Testis (tissue), 3 donors: Measurements from ENCODE around the gene CCDC192. TPM values are rescaled to one million over a fixed set of nuclear protein-coding genes. Genes with fewer than 3 reads are reported as not detected.

Source experiments
- DNase-seq: peaks from one replicate; pipeline ENCODE4 v3.0.0-alpha.2; 2019
- H3K27ac ChIP-seq, 2 donors: fragments of 200-600 bp; sonication (generic); one replicate each; pipeline ENCODE4 v1.5.1; 2019
- H3K27me3 ChIP-seq: fragments of 200-600 bp; sonication (generic); one replicate; pipeline ENCODE4 v1.5.1; 2019
- H3K36me3 ChIP-seq: fragments of 200-600 bp; sonication (generic); one replicate; pipeline ENCODE4 v1.5.1; 2017; ENCODE audit warnings: low read depth; ENCODE audit errors: missing control alignments
- H3K4me1 ChIP-seq: fragments of 200-600 bp; sonication (generic); one replicate; pipeline ENCODE4 v1.5.1; 2019
- H3K4me3 ChIP-seq, 2 donors: fragments of 200-600 bp; sonication (generic); one replicate each; pipeline ENCODE4 v1.5.1; 2017 to 2019
- H3K9me3 ChIP-seq: fragments of 200-600 bp; sonication (generic); one replicate; pipeline ENCODE4 v1.5.1; 2017
- CTCF ChIP-seq, 3 experiments: fragments of 450-650 bp in 2 of 3; fragments of 200-600 bp in 1 of 3; sonication (generic) in 1 of 3; IDR thresholded peaks; one replicate each; pipeline ENCODE4 v1.5.1; 2016 to 2019; ENCODE audit warnings: antibody characterized with exemption in 3 of 3, mild to moderate bottlenecking in 2 of 3, moderate library complexity in 1 of 3
- POLR2A ChIP-seq: fragments of 450-650 bp; IDR thresholded peaks from one replicate; pipeline ENCODE4 v1.6.1; 2017; ENCODE audit warnings: antibody characterized with exemption, mild to moderate bottlenecking, moderate library complexity
- WGBS, 2 donors: methylation state at CpG; one replicate each; pipeline ENCODE4 v1.1.5; 2018; 5-methylcytosine and 5-hydroxymethylcytosine counted together
- intact Hi-C: fragments of 100-400 bp; cut with DNase I; formaldehyde crosslinking; loops from one replicate; pipeline ENCODE4 v1.15.1; 2023; ENCODE audit warnings: low total_unique reads
- polyA plus RNA-seq: library from polyadenylated mRNA; stranded (reverse); fragments of 350-450 nt; fragmentation: Illumina TruSeq; extraction: RNeasy Lipid Tissue Mini Kit (QIAGEN cat#74804); gene quantifications from one replicate; pipeline ENCODE4 v1.2.3, GENCODE V29; 2014; ENCODE audit warnings: low read depth, low replicate concordance; ENCODE audit not compliant: insufficient read depth
- total RNA-seq, 2 donors: library from RNA; depleted of rRNA; stranded (reverse); fragments of >200 nt; gene quantifications; one replicate each; pipeline ENCODE4 v1.2.3, GENCODE V29; 2016

The CCDC192 gene
- total and polyA plus RNA-seq, 3 donors from 2014 or later = 7.8 to 22.6 (median 12.9) TPM

- Histone ChIP-seq H3K36me3 (no peaks in the 10 kb centered on the region), H3K27me3 (no peaks in the 10 kb centered on the region), H3K9me3 (no peaks in the 10 kb centered on the region), H3K27ac (no peak overlapping the region), H3K4me1 (peaks cover 7% of the 10 kb centered on the region), H3K4me3 (no peak overlapping the region)
- WGBS, 2 donors = 67 to 78% methylated on average over 8 of the region's 8 CpGs
- intact Hi-C loops = no loop called here
- TF ChIP-seq CTCF (IDR thresholded peaks at IDR 0.05) (no peak), POLR2A (no peak)
- no peak for DNase-seq
These were observed 168.4 kb downstream of the CCDC192 start for GRCh38 chr5:127871503-127872153.

- Histone ChIP-seq H3K36me3 (no peaks in the 10 kb centered on the region), H3K27me3 (no peaks in the 10 kb centered on the region), H3K4me3 (no peak overlapping the region), H3K4me1 (peaks cover 7% of the 10 kb centered on the region), H3K27ac (no peak overlapping the region), H3K9me3 (no peaks in the 10 kb centered on the region)
- DNase-seq = no peak
- intact Hi-C loops = no loop called here
- no peak for TF ChIP-seq CTCF (IDR thresholded peaks at IDR 0.05)
- no peak for TF ChIP-seq POLR2A
These were observed 169.3 kb downstream of the CCDC192 start for GRCh38 chr5:127872494-127872893.

- H3K27ac ChIP-seq = no peak overlapping the region
- intact Hi-C loops = no loop called here
These were observed 172.2 kb downstream of the CCDC192 start for GRCh38 chr5:127875235-127876021.

GRCh38 chr5:127876384-127876783 lies 173.2 kb downstream of the CCDC192 start:
- no peaks in the 10 kb centered on the region for H3K27me3 ChIP-seq
- H3K27ac ChIP-seq = no peak overlapping the region
- H3K4me3 ChIP-seq = no peak overlapping the region
- no peaks in the 10 kb centered on the region for H3K9me3 ChIP-seq
- peaks cover 3% of the 10 kb centered on the region for H3K4me1 ChIP-seq
- TF ChIP-seq CTCF (IDR thresholded peaks at IDR 0.05) = no peak
- TF ChIP-seq POLR2A = no peak
- intact Hi-C loops = no loop called here
- no peaks in the 10 kb centered on the region for H3K36me3 ChIP-seq
- DNase-seq = no peak
- WGBS, 2 donors = 87 to 91% methylated on average over 3 of the region's 3 CpGs

More at GRCh38 chr5:127875235-127876021, 172.2 kb downstream of the CCDC192 start:
- Histone ChIP-seq H3K9me3 (no peaks in the 10 kb centered on the region), H3K27me3 (no peaks in the 10 kb centered on the region), H3K4me1 (peaks cover 7% of the 10 kb centered on the region), H3K4me3 (no peak overlapping the region), H3K36me3 (no peaks in the 10 kb centered on the region)
- TF ChIP-seq CTCF (IDR thresholded peaks at IDR 0.05) = no peak
- TF ChIP-seq POLR2A = no peak
- 42 to 55% methylated on average over 8 of the region's 8 CpGs for WGBS, 2 donors
- DNase-seq = peak; percentile 16
